Hematopoietic multipotent progenitor cell treated with erythropoietin and hydrocortisone succinate and interleukin-3 and kit ligand, for 4 days (in vitro differentiated cells): Measurements from ENCODE around the gene JADE2.
"Not testable (repeated sequence)": the region's sequence is repeated elsewhere in the genome, so short reads cannot be mapped to it uniquely, and the experiment has no call there.

Source experiments
- DNase-seq: peaks from one replicate; pipeline ENCODE4 v3.0.0-alpha.2; 2015

JADE2 gene

GRCh38 chr5:134508521-134509195 lies 16.8 kb upstream of the JADE2 start:
- DNase-seq: no peak

GRCh38 chr5:134509308-134510040 lies 16.0 kb upstream of the JADE2 start:
- peak; percentile 56 for DNase-seq

GRCh38 chr5:134510970-134511795 lies 14.3 kb upstream of the JADE2 start:
- no peak for DNase-seq

- peak; percentile 46 for DNase-seq
Measured at GRCh38 chr5:134511796-134512660, 13.4 kb upstream of the JADE2 start.

- no peak for DNase-seq
Measured at GRCh38 chr5:134512661-134512999, 12.8 kb upstream of the JADE2 start.

- DNase-seq: no peak
Measured at GRCh38 chr5:134515801-134516200, 9.7 kb upstream of the JADE2 start.

GRCh38 chr5:134516984-134517383 lies 8.5 kb upstream of the JADE2 start:
- not testable (repeated sequence) for DNase-seq

GRCh38 chr5:134517553-134517952 lies 7.9 kb upstream of the JADE2 start:
- no peak for DNase-seq

- no peak for DNase-seq
Measured at GRCh38 chr5:134519989-134520388, 5.5 kb upstream of the JADE2 start.

GRCh38 chr5:134521841-134522240 lies 3.6 kb upstream of the JADE2 start:
- DNase-seq: no peak

- no peak for DNase-seq
Measured at GRCh38 chr5:134523543-134524271, 1.8 kb upstream of the JADE2 start.

- DNase-seq: peak; percentile 93
Measured at GRCh38 chr5:134524272-134524825, 1.1 kb upstream of the JADE2 start.

GRCh38 chr5:134525683-134526482 lies 413 bp downstream of the JADE2 start:
- DNase-seq: peak; percentile 92

GRCh38 chr5:134526483-134527155 lies 1.1 kb downstream of the JADE2 start:
- peak; percentile 87 for DNase-seq

GRCh38 chr5:134527156-134527960 lies 1.9 kb downstream of the JADE2 start:
- peak; percentile 93 for DNase-seq

- no peak for DNase-seq
Measured at GRCh38 chr5:134527961-134528424, 2.5 kb downstream of the JADE2 start.

- no peak for DNase-seq
Measured at GRCh38 chr5:134528556-134528955, 3.1 kb downstream of the JADE2 start.

GRCh38 chr5:134529460-134529859 lies 4.0 kb downstream of the JADE2 start:
- DNase-seq: no peak
